ENCODE data around the gene PSG2.
"Not testable (repeated sequence)": the region's sequence is repeated elsewhere in the genome, so short reads cannot be mapped to it uniquely, and the experiment has no call there.

The PSG2 gene

GRCh38 chr19:43082601-43083000 is at the start of gene PSG2:
TSS of gene PSG2 (minus strand) at chr19:43082701. CDS start at chr19:43082569, 132 bp downstream.
- not testable (repeated sequence) for DNase-seq

GRCh38 chr19:43131281-43131842 is 48.9 kb upstream of the PSG2 start:
- not testable (repeated sequence) for DNase-seq

GRCh38 chr19:43129197-43129596 is 46.7 kb upstream of the PSG2 start:
- DNase-seq: not testable (repeated sequence)

GRCh38 chr19:43127336-43127735 is 44.8 kb upstream of the PSG2 start:
- not testable (repeated sequence) for DNase-seq

- DNase-seq: no peak
Measured at GRCh38 chr19:43126720-43127119, 44.2 kb upstream of the PSG2 start.

GRCh38 chr19:43124360-43124759 is 41.9 kb upstream of the PSG2 start:
- no peak for DNase-seq

GRCh38 chr19:43120433-43121026 is 38.0 kb upstream of the PSG2 start:
- DNase-seq: not testable (repeated sequence)

- not testable (repeated sequence) for DNase-seq
Measured at GRCh38 chr19:43119526-43119925, 37.0 kb upstream of the PSG2 start.

GRCh38 chr19:43116421-43116820 is 33.9 kb upstream of the PSG2 start:
- DNase-seq: not testable (repeated sequence)

- DNase-seq: not testable (repeated sequence)
Measured at GRCh38 chr19:43115548-43115947, 33.0 kb upstream of the PSG2 start.

GRCh38 chr19:43115064-43115463 is 32.6 kb upstream of the PSG2 start:
- not testable (repeated sequence) for DNase-seq

GRCh38 chr19:43114626-43115025 is 32.1 kb upstream of the PSG2 start:
- DNase-seq: not testable (repeated sequence)

GRCh38 chr19:43107401-43107800 is 24.9 kb upstream of the PSG2 start:
- DNase-seq: not testable (repeated sequence)

GRCh38 chr19:43105496-43105895 is 23.0 kb upstream of the PSG2 start:
- no peak for DNase-seq

GRCh38 chr19:43104215-43104850 is 21.8 kb upstream of the PSG2 start:
- not testable (repeated sequence) for DNase-seq

GRCh38 chr19:43101950-43102349 is 19.4 kb upstream of the PSG2 start:
- no peak for DNase-seq

GRCh38 chr19:43098416-43098815 is 15.9 kb upstream of the PSG2 start:
- DNase-seq: not testable (repeated sequence)

GRCh38 chr19:43087702-43088340 is 5.3 kb upstream of the PSG2 start:
- DNase-seq: not testable (repeated sequence)

- not testable (repeated sequence) for DNase-seq
Measured at GRCh38 chr19:43085796-43086530, 3.5 kb upstream of the PSG2 start.

- not testable (repeated sequence) for DNase-seq
Measured at GRCh38 chr19:43084196-43084832, 1.8 kb upstream of the PSG2 start.

- not testable (repeated sequence) for DNase-seq
Measured at GRCh38 chr19:43083721-43084120, 1.2 kb upstream of the PSG2 start.

- no peak for DNase-seq
Measured at GRCh38 chr19:43078311-43078710, 4.2 kb downstream of the PSG2 start.
